Left ventricle myocardium inferior (tissue), 1 donor: ENCODE measurements around the gene CAMKMT. TPM values are rescaled to one million over a fixed set of nuclear protein-coding genes. Genes with fewer than 3 reads are reported as not detected.

Source experiments
- DNase-seq: peaks from one replicate; pipeline ENCODE4 v3.0.0-alpha.2; 2020
- H3K27ac ChIP-seq: fragments of 200-600 bp; replicated peaks from 2 replicates; pipeline ENCODE4 v1.8.0; 2021
- H3K27me3 ChIP-seq: fragments of 200-600 bp; 2 replicates; pipeline ENCODE4 v1.8.0; 2021; ENCODE audit warnings: low read depth
- H3K36me3 ChIP-seq: fragments of 200-600 bp; 2 replicates; pipeline ENCODE4 v1.8.0; 2021
- H3K4me1 ChIP-seq: fragments of 200-600 bp; 2 replicates; pipeline ENCODE4 v1.8.0; 2021
- H3K4me3 ChIP-seq: fragments of 200-600 bp; 2 replicates; pipeline ENCODE4 v1.8.0; 2021; ENCODE audit warnings: mild to moderate bottlenecking, moderate library complexity
- H3K9me3 ChIP-seq: fragments of 200-600 bp; replicated peaks from 2 replicates; pipeline ENCODE4 v1.8.0; 2021
- CTCF ChIP-seq: fragments of 200-600 bp; IDR thresholded peaks from 2 replicates; pipeline ENCODE4 v1.8.0; 2021; ENCODE audit warnings: antibody characterized with exemption, mild to moderate bottlenecking, borderline replicate concordance
- intact Hi-C: fragments of 100-400 bp; cut with micrococcal nuclease; formaldehyde crosslinking; loops from one replicate; pipeline ENCODE4 v1.11.0; 2022
- total RNA-seq: library from RNA; stranded (reverse); fragmentation: NEBNext Ultra II Directional; extraction: Animal tissue kit (Norgen Biotek cat#: 25700); gene quantifications from one replicate; pipeline ENCODE4 v1.2.1, GENCODE V29; 2021
- donor health status: DM: no; HTN: yes; CAD: no; lungs with severe emphysema.

Gene CAMKMT
- total RNA-seq, 1 donor from 2014 or later = 4.8 TPM

- DNase-seq = no peak
- Histone ChIP-seq H3K4me3 (no peak overlapping the region), H3K4me1 (peaks cover 10% of the 10 kb centered on the region), H3K36me3 (no peaks in the 10 kb centered on the region), H3K9me3 (no peaks in the 10 kb centered on the region), H3K27ac (no peak overlapping the region), H3K27me3 (peaks cover 86% of the 10 kb centered on the region)
- intact Hi-C loops = no loop called here
- no peak for TF ChIP-seq CTCF
Observed at GRCh38 chr2:44769349-44770011, 407.7 kb downstream of the CAMKMT start.

GRCh38 chr2:44770221-44771195 lies 408.8 kb downstream of the CAMKMT start:
- H3K4me3 ChIP-seq = no peak overlapping the region
- H3K36me3 ChIP-seq = no peaks in the 10 kb centered on the region
- H3K9me3 ChIP-seq = no peaks in the 10 kb centered on the region
- peaks cover 88% of the 10 kb centered on the region for H3K27me3 ChIP-seq
- no peak for DNase-seq
- no peak for TF ChIP-seq CTCF
- intact Hi-C loops = no loop called here
- H3K4me1 ChIP-seq = peaks cover 10% of the 10 kb centered on the region
- H3K27ac ChIP-seq = no peak overlapping the region

GRCh38 chr2:44771522-44771921 lies 409.8 kb downstream of the CAMKMT start:
- peaks cover 10% of the 10 kb centered on the region for H3K4me1 ChIP-seq
- H3K4me3 ChIP-seq = no peak overlapping the region
- no peak overlapping the region for H3K27ac ChIP-seq
- TF ChIP-seq CTCF = no peak
- no peaks in the 10 kb centered on the region for H3K36me3 ChIP-seq
- DNase-seq = no peak
- H3K27me3 ChIP-seq = peaks cover 89% of the 10 kb centered on the region
- intact Hi-C loops = no loop called here
- H3K9me3 ChIP-seq = no peaks in the 10 kb centered on the region

GRCh38 chr2:44772131-44772530 lies 410.4 kb downstream of the CAMKMT start:
- no peak overlapping the region for H3K27ac ChIP-seq
- intact Hi-C loops = no loop called here
- H3K27me3 ChIP-seq = peaks cover 83% of the 10 kb centered on the region
- no peak for TF ChIP-seq CTCF
- H3K4me3 ChIP-seq = no peak overlapping the region
- no peak for DNase-seq
- H3K36me3 ChIP-seq = no peaks in the 10 kb centered on the region
- H3K9me3 ChIP-seq = no peaks in the 10 kb centered on the region
- H3K4me1 ChIP-seq = peaks cover 14% of the 10 kb centered on the region

- DNase-seq = no peak
- intact Hi-C loops = no loop called here
- TF ChIP-seq CTCF = no peak
- H3K36me3 ChIP-seq = no peaks in the 10 kb centered on the region
- H3K27ac ChIP-seq = no peak overlapping the region
- H3K27me3 ChIP-seq = peaks cover 76% of the 10 kb centered on the region
- H3K4me3 ChIP-seq = no peak overlapping the region
- H3K9me3 ChIP-seq = no peaks in the 10 kb centered on the region
- peaks cover 20% of the 10 kb centered on the region for H3K4me1 ChIP-seq
Observed at GRCh38 chr2:44772669-44773378, 411.1 kb downstream of the CAMKMT start.
